ENCODE data around the gene SEMA5A. TPM values are rescaled to one million over a fixed set of nuclear protein-coding genes. Genes with fewer than 3 reads are reported as not detected.

Gene SEMA5A
- total and polyA plus RNA-seq, 2 donors, result 4.2 to 78.6 TPM

GRCh38 chr5:9441610-9442009, 104.3 kb downstream of the SEMA5A start:
- H3K4me1 ChIP-seq (ENCODE audit: insufficient read depth), result no peaks in the 10 kb centered on the region
- no peak overlapping the region for H3K4me3 ChIP-seq (ENCODE audit: low read depth, low read length)
- no peaks in the 10 kb centered on the region for H3K36me3 ChIP-seq (ENCODE audit: insufficient read depth)
- 89% methylated on average over 2 of the region's 2 CpGs for WGBS
- no peak overlapping the region for H3K27ac ChIP-seq (ENCODE audit: low read depth)
- DNase-seq (ENCODE audit: extremely low spot score), result no peak

- 65% methylated on average over 2 of the region's 2 CpGs for WGBS
- H3K36me3 ChIP-seq (ENCODE audit: insufficient read depth), result peaks cover 1% of the 10 kb centered on the region
- H3K4me3 ChIP-seq (ENCODE audit: low read depth, low read length), result no peak overlapping the region
- no peaks in the 10 kb centered on the region for H3K4me1 ChIP-seq (ENCODE audit: insufficient read depth)
- DNase-seq (ENCODE audit: extremely low spot score), result no peak
- no peak overlapping the region for H3K27ac ChIP-seq (ENCODE audit: low read depth)
Measured at GRCh38 chr5:9440517-9440916, 105.4 kb downstream of the SEMA5A start.

GRCh38 chr5:9439531-9440292, 106.2 kb downstream of the SEMA5A start:
- H3K4me3 ChIP-seq (ENCODE audit: low read depth, low read length), result no peak overlapping the region
- H3K4me1 ChIP-seq (ENCODE audit: insufficient read depth), result no peaks in the 10 kb centered on the region
- no peak overlapping the region for H3K27ac ChIP-seq (ENCODE audit: low read depth)
- H3K36me3 ChIP-seq (ENCODE audit: insufficient read depth), result peaks cover 2% of the 10 kb centered on the region
- 36% methylated on average over 5 of the region's 5 CpGs for WGBS
- DNase-seq (ENCODE audit: extremely low spot score), result no peak

- no peak overlapping the region for H3K4me3 ChIP-seq (ENCODE audit: low read depth, low read length)
- peaks cover 2% of the 10 kb centered on the region for H3K36me3 ChIP-seq (ENCODE audit: insufficient read depth)
- H3K4me1 ChIP-seq (ENCODE audit: insufficient read depth), result no peaks in the 10 kb centered on the region
- DNase-seq (ENCODE audit: extremely low spot score), result no peak
- H3K27ac ChIP-seq (ENCODE audit: low read depth), result no peak overlapping the region
- 66% methylated on average over 10 of the region's 10 CpGs for WGBS
Measured at GRCh38 chr5:9438596-9439354, 107.1 kb downstream of the SEMA5A start.

GRCh38 chr5:9437741-9438240, 108.1 kb downstream of the SEMA5A start:
- 82% methylated on average over 5 of the region's 5 CpGs for WGBS
- H3K4me3 ChIP-seq (ENCODE audit: low read depth, low read length), result no peak overlapping the region
- H3K4me1 ChIP-seq (ENCODE audit: insufficient read depth), result no peaks in the 10 kb centered on the region
- no peak overlapping the region for H3K27ac ChIP-seq (ENCODE audit: low read depth)
- no peak for DNase-seq (ENCODE audit: extremely low spot score)
- H3K36me3 ChIP-seq (ENCODE audit: insufficient read depth), result peaks cover 2% of the 10 kb centered on the region

- Histone ChIP-seq H3K36me3 (ENCODE audit: insufficient read depth) (peaks cover 2% of the 10 kb centered on the region), H3K4me3 (ENCODE audit: low read depth, low read length) (no peak overlapping the region), H3K4me1 (ENCODE audit: insufficient read depth) (no peaks in the 10 kb centered on the region), H3K27ac (ENCODE audit: low read depth) (no peak overlapping the region)
- 21% methylated on average over 9 of the region's 9 CpGs for WGBS
- peak; percentile 36 for DNase-seq (ENCODE audit: extremely low spot score)
Measured at GRCh38 chr5:9431496-9432258, 114.2 kb downstream of the SEMA5A start.

- H3K36me3 ChIP-seq (ENCODE audit: insufficient read depth), result peaks cover 2% of the 10 kb centered on the region
- no peaks in the 10 kb centered on the region for H3K4me1 ChIP-seq (ENCODE audit: insufficient read depth)
- no peak for DNase-seq (ENCODE audit: extremely low spot score)
- no peak overlapping the region for H3K27ac ChIP-seq (ENCODE audit: low read depth)
- H3K4me3 ChIP-seq (ENCODE audit: low read depth, low read length), result no peak overlapping the region
Measured at GRCh38 chr5:9431151-9431495, 114.8 kb downstream of the SEMA5A start.

- Histone ChIP-seq H3K27ac (ENCODE audit: low read depth) (no peak overlapping the region), H3K36me3 (ENCODE audit: insufficient read depth) (no peaks in the 10 kb centered on the region), H3K4me3 (ENCODE audit: low read depth, low read length) (no peak overlapping the region), H3K4me1 (ENCODE audit: insufficient read depth) (no peaks in the 10 kb centered on the region)
- 76% methylated on average over 2 of the region's 2 CpGs for WGBS
- no peak for DNase-seq (ENCODE audit: extremely low spot score)
Measured at GRCh38 chr5:9430306-9430705, 115.6 kb downstream of the SEMA5A start.

- Histone ChIP-seq H3K27ac (ENCODE audit: low read depth) (no peak overlapping the region), H3K4me3 (ENCODE audit: low read depth, low read length) (no peak overlapping the region), H3K4me1 (ENCODE audit: insufficient read depth) (no peaks in the 10 kb centered on the region), H3K36me3 (ENCODE audit: insufficient read depth) (no peaks in the 10 kb centered on the region)
- no peak for DNase-seq (ENCODE audit: extremely low spot score)
- WGBS, result 92% methylated on average over 8 of the region's 8 CpGs
Measured at GRCh38 chr5:9429691-9430215, 116.1 kb downstream of the SEMA5A start.

- no peaks in the 10 kb centered on the region for H3K4me1 ChIP-seq (ENCODE audit: insufficient read depth)
- no peak for DNase-seq (ENCODE audit: extremely low spot score)
- no peak overlapping the region for H3K4me3 ChIP-seq (ENCODE audit: low read depth, low read length)
- no peak overlapping the region for H3K27ac ChIP-seq (ENCODE audit: low read depth)
- H3K36me3 ChIP-seq (ENCODE audit: insufficient read depth), result no peaks in the 10 kb centered on the region
- WGBS, result 89% methylated on average over 4 of the region's 4 CpGs
Measured at GRCh38 chr5:9428272-9428671, 117.6 kb downstream of the SEMA5A start.

GRCh38 chr5:9425710-9426109, 120.2 kb downstream of the SEMA5A start:
- H3K4me1 ChIP-seq (ENCODE audit: insufficient read depth), result no peaks in the 10 kb centered on the region
- no peaks in the 10 kb centered on the region for H3K36me3 ChIP-seq (ENCODE audit: insufficient read depth)
- H3K4me3 ChIP-seq (ENCODE audit: low read depth, low read length), result no peak overlapping the region
- no peak for DNase-seq (ENCODE audit: extremely low spot score)
- no peak overlapping the region for H3K27ac ChIP-seq (ENCODE audit: low read depth)

GRCh38 chr5:9423571-9423970, 122.3 kb downstream of the SEMA5A start:
- no peak for DNase-seq (ENCODE audit: extremely low spot score)
- no peak overlapping the region for H3K27ac ChIP-seq (ENCODE audit: low read depth)
- WGBS, result 60% methylated on average over 1 of the region's 1 CpG
- H3K4me3 ChIP-seq (ENCODE audit: low read depth, low read length), result no peak overlapping the region
- H3K36me3 ChIP-seq (ENCODE audit: insufficient read depth), result peaks cover 3% of the 10 kb centered on the region
- H3K4me1 ChIP-seq (ENCODE audit: insufficient read depth), result no peaks in the 10 kb centered on the region

GRCh38 chr5:9421884-9422283, 124.0 kb downstream of the SEMA5A start:
- Histone ChIP-seq H3K4me3 (ENCODE audit: low read depth, low read length) (no peak overlapping the region), H3K4me1 (ENCODE audit: insufficient read depth) (no peaks in the 10 kb centered on the region), H3K36me3 (ENCODE audit: insufficient read depth) (peaks cover 3% of the 10 kb centered on the region), H3K27ac (ENCODE audit: low read depth) (no peak overlapping the region)
- no peak for DNase-seq (ENCODE audit: extremely low spot score)
- WGBS, result 28% methylated on average over 2 of the region's 2 CpGs
